ENCODE data around the gene RALGPS2.
"Not testable (repeated sequence)": the region's sequence is repeated elsewhere in the genome, so short reads cannot be mapped to it uniquely, and the experiment has no call there.

The RALGPS2 gene

GRCh38 chr1:178940068-178940765, 215.2 kb downstream of the RALGPS2 start:
- no peak for DNase-seq (ENCODE audit: extremely low read depth in 1 of 2, low read depth in 1 of 2)

GRCh38 chr1:178941261-178941689, 216.2 kb downstream of the RALGPS2 start:
- no peak for DNase-seq (ENCODE audit: extremely low read depth in 1 of 2, low read depth in 1 of 2)

GRCh38 chr1:178941849-178942248, 216.8 kb downstream of the RALGPS2 start:
- no peak for DNase-seq (ENCODE audit: extremely low read depth in 1 of 2, low read depth in 1 of 2)

- peak in 1 of 2 donors; percentile 4 for DNase-seq (ENCODE audit: extremely low read depth in 1 of 2, low read depth in 1 of 2)
Observed at GRCh38 chr1:178942285-178943198, 217.5 kb downstream of the RALGPS2 start.

- DNase-seq (ENCODE audit: extremely low read depth in 1 of 2, low read depth in 1 of 2): no peak
Observed at GRCh38 chr1:178944729-178945128, 219.7 kb downstream of the RALGPS2 start.

GRCh38 chr1:178945763-178946266, 220.8 kb downstream of the RALGPS2 start:
- DNase-seq (ENCODE audit: extremely low read depth in 1 of 2, low read depth in 1 of 2): no peak

GRCh38 chr1:178946416-178946815, 221.4 kb downstream of the RALGPS2 start:
- no peak for DNase-seq (ENCODE audit: extremely low read depth in 1 of 2, low read depth in 1 of 2)

GRCh38 chr1:178946855-178947676, 222.0 kb downstream of the RALGPS2 start:
- no peak for DNase-seq (ENCODE audit: extremely low read depth in 1 of 2, low read depth in 1 of 2)

- DNase-seq (ENCODE audit: extremely low read depth in 1 of 2, low read depth in 1 of 2): no peak
Observed at GRCh38 chr1:178947677-178947981, 222.6 kb downstream of the RALGPS2 start.

- no peak for DNase-seq (ENCODE audit: extremely low read depth in 1 of 2, low read depth in 1 of 2)
Observed at GRCh38 chr1:178948676-178949075, 223.6 kb downstream of the RALGPS2 start.

GRCh38 chr1:178949866-178950265, 224.8 kb downstream of the RALGPS2 start:
- not testable (repeated sequence) for DNase-seq (ENCODE audit: extremely low read depth in 1 of 2, low read depth in 1 of 2)

- no peak for DNase-seq (ENCODE audit: extremely low read depth in 1 of 2, low read depth in 1 of 2)
Observed at GRCh38 chr1:178951600-178951999, 226.6 kb downstream of the RALGPS2 start.

- DNase-seq (ENCODE audit: extremely low read depth in 1 of 2, low read depth in 1 of 2): no peak
Observed at GRCh38 chr1:178953034-178953433, 228.0 kb downstream of the RALGPS2 start.

- DNase-seq (ENCODE audit: extremely low read depth in 1 of 2, low read depth in 1 of 2): no peak
Observed at GRCh38 chr1:178953538-178954324, 228.7 kb downstream of the RALGPS2 start.

- no peak for DNase-seq (ENCODE audit: extremely low read depth in 1 of 2, low read depth in 1 of 2)
Observed at GRCh38 chr1:178954325-178954690, 229.3 kb downstream of the RALGPS2 start.

GRCh38 chr1:178954937-178955336, 229.9 kb downstream of the RALGPS2 start:
- DNase-seq (ENCODE audit: extremely low read depth in 1 of 2, low read depth in 1 of 2): no peak

GRCh38 chr1:178955391-178955954, 230.4 kb downstream of the RALGPS2 start:
- no peak for DNase-seq (ENCODE audit: extremely low read depth in 1 of 2, low read depth in 1 of 2)

GRCh38 chr1:178958491-178958890, 233.4 kb downstream of the RALGPS2 start:
- DNase-seq (ENCODE audit: extremely low read depth in 1 of 2, low read depth in 1 of 2): no peak

- peak in 1 of 2 donors; percentile 2 for DNase-seq (ENCODE audit: extremely low read depth in 1 of 2, low read depth in 1 of 2)
Observed at GRCh38 chr1:178959543-178960460, 234.8 kb downstream of the RALGPS2 start.
